Stimulated activated naive CD8-positive, alpha-beta T cell treated with anti-CD3 and anti-CD28 coated beads, Interleukin-15, Interleukin-2, amounts not matched to agents 100 ng/mL and 50 ng/mL, for 24 hours (primary cell): ENCODE data around the gene RBM38.
A peak's percentile ranks its signal among the peaks of the same experiment; 100 is the strongest.
"Not testable (repeated sequence)": the region's sequence is repeated elsewhere in the genome, so short reads cannot be mapped to it uniquely, and the experiment has no call there.

Source experiments
- H3K27ac Mint-ChIP-seq: one replicate; pipeline ENCODE4 v1.8.0; 2021; ENCODE audit warnings: mild to moderate bottlenecking, mixed read lengths
- H3K27me3 Mint-ChIP-seq: one replicate; pipeline ENCODE4 v1.8.0; 2021; ENCODE audit warnings: mixed read lengths
- H3K36me3 Mint-ChIP-seq: one replicate; pipeline ENCODE4 v1.8.0; 2021; ENCODE audit warnings: low read depth, mixed read lengths
- H3K4me1 Mint-ChIP-seq: one replicate; pipeline ENCODE4 v1.8.0; 2021; ENCODE audit warnings: low read depth, mixed read lengths
- H3K4me3 Mint-ChIP-seq: one replicate; pipeline ENCODE4 v1.8.0; 2021; ENCODE audit warnings: mild to moderate bottlenecking, mixed read lengths
- H3K9me3 Mint-ChIP-seq: one replicate; pipeline ENCODE4 v1.8.0; 2021; ENCODE audit warnings: mixed read lengths

RBM38 gene

DNA sequence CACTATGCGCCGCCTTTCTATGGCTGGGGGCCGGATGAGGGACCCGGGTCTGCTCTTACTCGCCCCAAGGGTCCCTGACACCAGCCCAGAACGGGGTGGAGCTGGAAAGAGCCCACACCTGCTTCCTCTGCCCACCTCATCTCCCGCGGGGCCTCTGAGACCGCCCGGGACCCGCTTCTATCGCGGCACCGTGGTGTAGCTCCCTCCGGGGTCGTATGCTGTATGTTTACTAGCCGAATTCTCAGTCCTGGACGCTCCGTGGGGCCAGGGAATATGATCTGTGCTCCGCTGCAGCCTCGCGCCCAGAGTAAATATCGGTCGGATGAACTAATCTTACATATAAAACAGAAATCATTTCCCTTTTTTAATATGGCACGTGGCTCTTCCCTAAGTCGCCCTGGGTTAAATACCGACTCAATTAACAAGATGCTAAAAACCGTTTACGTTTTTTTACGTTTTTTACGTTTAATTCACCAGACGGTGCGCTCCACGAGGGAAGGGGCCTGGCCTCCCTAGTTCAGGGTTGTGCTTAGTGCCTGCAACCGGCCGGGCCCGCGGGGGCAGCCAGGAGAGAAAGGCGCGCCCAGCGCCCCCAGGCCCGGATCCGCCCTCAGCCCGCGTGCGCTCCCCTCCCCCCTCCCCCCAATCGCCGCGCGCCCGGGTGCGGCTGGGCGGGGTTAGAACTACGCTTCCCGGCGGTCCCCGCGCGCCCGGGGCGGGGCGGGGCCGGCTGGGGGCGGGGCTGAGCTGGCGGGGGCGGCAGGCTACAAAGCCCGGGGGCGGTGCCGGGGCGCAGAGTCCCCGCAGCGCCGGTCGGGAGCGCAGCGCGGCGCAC, at the start of gene RBM38:
Gene RBM38, plus strand, starts transcription at position 793 of the 835 bp plus-strand sequence. CDS start 186 bp downstream, outside the sequence.
- Mint-ChIP-seq H3K27ac (peak within 1 kb of the TSS; percentile 99), H3K36me3 (peaks cover 31% of the 10 kb centered on the region), H3K27me3 (no peaks in the 10 kb centered on the region), H3K4me3 (peak within 1 kb of the TSS; percentile 93), H3K9me3 (no peaks in the 10 kb centered on the region), H3K4me1 (peaks cover 53% of the 10 kb centered on the region)

- no peaks in the 10 kb centered on the region for H3K4me1 Mint-ChIP-seq
- H3K27ac Mint-ChIP-seq, result no peak overlapping the region
- H3K4me3 Mint-ChIP-seq, result no peak overlapping the region
- H3K36me3 Mint-ChIP-seq, result no peaks in the 10 kb centered on the region
- H3K9me3 Mint-ChIP-seq, result no peaks in the 10 kb centered on the region
- H3K27me3 Mint-ChIP-seq, result peaks cover 19% of the 10 kb centered on the region
Observed at GRCh38 chr20:57341663-57342062, 49.5 kb upstream of the RBM38 start.

DNA sequence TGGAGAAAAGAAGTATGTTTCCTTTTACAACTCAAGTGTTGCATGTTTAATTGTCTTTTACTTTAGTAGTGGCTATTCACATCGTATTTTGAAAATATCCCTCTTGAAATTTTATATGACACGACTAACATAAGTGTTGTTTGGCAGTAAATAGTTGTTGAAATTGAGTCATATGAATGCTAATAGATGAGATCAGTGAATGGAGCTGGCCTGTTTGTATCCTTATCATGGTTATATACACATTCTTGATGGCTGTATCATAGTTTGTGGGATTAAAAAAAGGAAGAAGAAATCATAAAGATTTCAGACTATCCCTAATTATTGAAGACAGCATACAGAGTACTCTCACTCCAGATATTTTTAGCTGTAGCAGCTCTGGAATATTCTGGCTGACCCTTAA, 48.4 kb upstream of the RBM38 start:
- Mint-ChIP-seq H3K27me3 (peaks cover 19% of the 10 kb centered on the region), H3K4me3 (no peak overlapping the region), H3K27ac (no peak overlapping the region)

GRCh38 chr20:57346477-57346876, 44.7 kb upstream of the RBM38 start:
- Mint-ChIP-seq H3K27me3 (peaks cover 14% of the 10 kb centered on the region), H3K27ac (no peak overlapping the region), H3K4me1 (peaks cover 10% of the 10 kb centered on the region), H3K9me3 (no peaks in the 10 kb centered on the region), H3K36me3 (no peaks in the 10 kb centered on the region), H3K4me3 (no peak overlapping the region)

More for the DNA sequence above, 48.4 kb upstream of the RBM38 start:
- Mint-ChIP-seq H3K9me3 (no peaks in the 10 kb centered on the region), H3K36me3 (no peaks in the 10 kb centered on the region), H3K4me1 (no peaks in the 10 kb centered on the region)

GRCh38 chr20:57347393-57347792, 43.8 kb upstream of the RBM38 start:
- Mint-ChIP-seq H3K36me3 (peaks cover 7% of the 10 kb centered on the region), H3K4me1 (peaks cover 19% of the 10 kb centered on the region), H3K9me3 (no peaks in the 10 kb centered on the region), H3K27ac (no peak overlapping the region), H3K4me3 (no peak overlapping the region), H3K27me3 (peaks cover 13% of the 10 kb centered on the region)

- not testable (repeated sequence) for H3K4me3 Mint-ChIP-seq, H3K9me3 Mint-ChIP-seq, H3K27ac Mint-ChIP-seq, H3K27me3 Mint-ChIP-seq
- peaks cover 13% of the 10 kb centered on the region for H3K36me3 Mint-ChIP-seq
- H3K4me1 Mint-ChIP-seq, result peaks cover 29% of the 10 kb centered on the region
Observed at GRCh38 chr20:57348200-57348921, 42.8 kb upstream of the RBM38 start.

DNA sequence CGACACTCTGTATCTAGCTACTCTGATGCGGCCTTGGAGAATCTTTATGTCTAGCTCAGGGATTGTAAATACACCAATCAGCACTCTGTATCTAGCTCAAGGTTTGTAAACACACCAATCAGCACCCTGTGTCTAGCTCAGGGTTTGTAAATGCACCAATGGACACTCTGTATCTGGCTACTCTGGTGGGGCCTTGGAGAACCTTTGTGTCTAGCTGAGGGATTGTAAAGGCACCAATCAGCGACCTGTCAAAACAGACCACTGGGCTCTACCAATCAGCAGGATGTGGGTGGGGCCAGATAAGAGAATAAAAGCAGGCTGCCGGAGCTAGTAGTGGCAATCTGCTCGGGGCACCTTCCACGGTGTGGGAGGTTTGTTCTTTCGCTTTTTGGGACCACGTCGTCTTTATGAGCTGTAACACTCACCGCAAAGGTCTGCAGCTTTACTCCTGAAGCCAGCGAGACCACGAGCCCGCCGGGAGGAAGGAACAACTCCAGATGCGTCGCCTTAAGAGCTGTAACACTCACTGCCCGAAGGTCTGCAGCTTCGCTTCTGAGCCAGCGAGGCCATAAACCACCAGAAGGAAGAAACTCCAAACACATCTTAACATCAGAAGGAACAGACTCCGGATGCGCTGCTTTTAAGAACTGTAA, 42.1 kb upstream of the RBM38 start:
- not testable (repeated sequence) for H3K27ac Mint-ChIP-seq, H3K4me3 Mint-ChIP-seq, H3K27me3 Mint-ChIP-seq, H3K9me3 Mint-ChIP-seq
- Mint-ChIP-seq H3K4me1 (peaks cover 32% of the 10 kb centered on the region), H3K36me3 (peaks cover 20% of the 10 kb centered on the region)

DNA sequence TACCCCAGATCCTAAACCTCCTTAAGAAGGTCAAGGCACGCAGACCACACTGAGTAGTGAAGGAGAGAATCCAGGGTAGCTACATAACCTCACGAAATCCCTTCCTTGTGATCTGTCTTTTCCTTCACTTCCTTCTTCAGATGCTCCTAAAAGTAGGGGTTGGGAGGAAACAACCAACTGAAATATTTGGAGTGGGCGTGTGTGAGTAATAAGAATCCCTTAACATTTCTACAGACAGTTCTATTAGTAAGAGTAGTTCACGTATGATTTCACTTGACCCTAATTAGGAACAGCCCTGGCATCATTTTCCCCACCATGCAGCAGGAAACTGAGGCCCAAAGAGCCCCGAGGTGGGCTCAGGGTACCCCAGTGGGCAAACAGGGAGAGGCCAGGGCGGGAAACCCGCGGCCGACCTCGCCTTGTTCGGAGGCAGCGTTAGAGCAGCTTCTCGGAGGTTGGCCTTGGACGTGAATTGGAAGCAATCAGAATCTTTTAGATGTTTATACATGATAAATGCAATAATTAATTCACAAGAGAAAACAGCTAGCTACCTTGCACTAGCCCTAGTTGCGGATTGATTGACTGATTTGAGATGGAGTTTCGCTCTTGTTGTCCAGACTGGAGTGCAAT, 41.0 kb upstream of the RBM38 start:
- Mint-ChIP-seq H3K36me3 (peaks cover 29% of the 10 kb centered on the region), H3K4me1 (peaks cover 32% of the 10 kb centered on the region), H3K9me3 (no peaks in the 10 kb centered on the region), H3K27ac (peak overlapping the region; percentile 45), H3K4me3 (peak overlapping the region; percentile 61), H3K27me3 (peaks cover 7% of the 10 kb centered on the region)

DNA sequence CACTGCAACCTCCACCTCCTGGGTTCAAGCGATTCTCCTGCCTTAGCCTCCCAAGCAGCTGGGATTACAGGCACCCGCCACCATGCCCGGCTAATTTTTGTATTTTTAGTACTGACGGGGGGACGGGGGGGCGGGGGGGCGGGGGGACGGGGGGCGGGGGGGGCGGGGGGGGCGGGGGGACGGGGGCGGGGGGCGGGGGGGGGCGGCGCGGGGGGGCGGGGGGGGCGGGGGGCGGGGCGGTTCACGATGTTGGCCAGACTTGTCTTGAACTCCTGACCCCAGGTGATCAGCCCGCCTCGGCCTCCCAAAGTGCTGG, 40.5 kb upstream of the RBM38 start:
- H3K27ac Mint-ChIP-seq, result peak overlapping the region; percentile 89
- H3K9me3 Mint-ChIP-seq, H3K27me3 Mint-ChIP-seq: not testable (repeated sequence)
- H3K4me3 Mint-ChIP-seq, result peak overlapping the region; percentile 94
- H3K36me3 Mint-ChIP-seq, result peaks cover 33% of the 10 kb centered on the region
- H3K4me1 Mint-ChIP-seq, result peaks cover 32% of the 10 kb centered on the region

- Mint-ChIP-seq H3K36me3 (peaks cover 38% of the 10 kb centered on the region), H3K27me3 (peaks cover 7% of the 10 kb centered on the region), H3K27ac (peak within 1 kb of the TSS; percentile 89), H3K4me1 (peaks cover 32% of the 10 kb centered on the region), H3K4me3 (peak within 1 kb of the TSS; percentile 94), H3K9me3 (no peaks in the 10 kb centered on the region)
Observed at GRCh38 chr20:57351042-57351783, 40.0 kb upstream of the RBM38 start, which contains the start of gene RAE1. RAE1 (plus strand) TSS chr20:57351255; CDS start chr20:57354039, 2,784 bp downstream.

DNA sequence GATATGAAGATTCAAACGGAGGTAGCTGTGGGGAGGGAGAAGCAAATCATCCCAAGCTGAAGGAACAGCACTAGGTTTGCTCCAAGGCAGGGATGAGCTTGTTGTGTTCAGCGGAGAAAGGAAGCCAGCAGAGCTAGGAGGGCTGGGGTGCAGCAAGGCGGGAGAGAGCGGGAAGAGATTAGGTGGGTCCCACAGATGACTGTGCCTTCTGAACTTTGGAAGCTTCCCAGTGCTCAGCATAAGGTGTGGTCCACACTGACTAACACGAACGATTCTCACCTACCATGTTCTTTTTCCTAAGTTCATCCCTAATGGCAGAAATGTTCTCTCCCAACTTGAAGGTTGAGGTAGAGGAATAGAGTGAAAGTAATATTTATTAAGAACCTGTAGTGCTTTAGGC, 38.9 kb upstream of the RBM38 start:
- H3K9me3 Mint-ChIP-seq, result no peaks in the 10 kb centered on the region
- H3K27ac Mint-ChIP-seq, result peak overlapping the region; percentile 89
- H3K4me3 Mint-ChIP-seq, result peak overlapping the region; percentile 94
- H3K4me1 Mint-ChIP-seq, result peaks cover 32% of the 10 kb centered on the region
- peaks cover 6% of the 10 kb centered on the region for H3K27me3 Mint-ChIP-seq
- peaks cover 42% of the 10 kb centered on the region for H3K36me3 Mint-ChIP-seq

GRCh38 chr20:57353351-57353750, 37.8 kb upstream of the RBM38 start:
- peaks cover 42% of the 10 kb centered on the region for H3K36me3 Mint-ChIP-seq
- H3K4me3 Mint-ChIP-seq, result peak overlapping the region; percentile 94
- H3K27me3 Mint-ChIP-seq, result no peaks in the 10 kb centered on the region
- H3K27ac Mint-ChIP-seq, result no peak overlapping the region
- H3K4me1 Mint-ChIP-seq, result peaks cover 32% of the 10 kb centered on the region
- H3K9me3 Mint-ChIP-seq, result no peaks in the 10 kb centered on the region

- peaks cover 30% of the 10 kb centered on the region for H3K36me3 Mint-ChIP-seq
- H3K27me3 Mint-ChIP-seq, result no peaks in the 10 kb centered on the region
- no peaks in the 10 kb centered on the region for H3K9me3 Mint-ChIP-seq
- no peak overlapping the region for H3K4me3 Mint-ChIP-seq
- peak overlapping the region; percentile 2 for H3K27ac Mint-ChIP-seq
- H3K4me1 Mint-ChIP-seq, result peaks cover 4% of the 10 kb centered on the region
Observed at GRCh38 chr20:57361517-57361916, 29.7 kb upstream of the RBM38 start.

- no peak overlapping the region for H3K27ac Mint-ChIP-seq
- H3K36me3 Mint-ChIP-seq, result peaks cover 52% of the 10 kb centered on the region
- no peaks in the 10 kb centered on the region for H3K27me3 Mint-ChIP-seq
- H3K4me3 Mint-ChIP-seq, result no peak overlapping the region
- peaks cover 4% of the 10 kb centered on the region for H3K4me1 Mint-ChIP-seq
- H3K9me3 Mint-ChIP-seq, result no peaks in the 10 kb centered on the region
Observed at GRCh38 chr20:57364451-57364850, 26.7 kb upstream of the RBM38 start.
